IMR-90 (cell line): ENCODE data around the gene GPR176. TPM values are rescaled to one million over a fixed set of nuclear protein-coding genes. Genes with fewer than 3 reads are reported as not detected.

ENCODE experiments used
- ATAC-seq: fragments of 200-7000 bp; cut with Tn5 transposase; 2 replicates; pipeline ENCODE4 v1.9.1; 2020; ENCODE audit warnings: low read depth, mild to moderate bottlenecking, moderate library complexity
- BruUV-seq: library from RNA; stranded (reverse); fragments of 400-500 nt; replicated peaks from 2 replicates; lab custom pipeline; 2021; lab: Mats Ljungman, UMichigan
- CTCF ChIA-PET: fragments of 300-600 bp; formaldehyde crosslinking; extraction: SDS; loops from one replicate; lab custom pipeline; 2021; ENCODE audit warnings: antibody characterized with exemption; lab: Yijun Ruan, JAX
- POLR2A ChIA-PET: fragments of 300-600 bp; sonication (Branson Sonifier 250); formaldehyde crosslinking; loops from one replicate; lab custom pipeline; 2022; ENCODE audit warnings: antibody characterized with exemption; ENCODE audit not compliant: unreplicated experiment; lab: Charles Lee
- DNase-seq: peaks from one replicate; pipeline ENCODE4 v3.0.0; 2013
- H2AFZ ChIP-seq: replicated peaks from 2 replicates; pipeline ENCODE3; 2013; ENCODE audit warnings: low read length, mild to moderate bottlenecking; ENCODE audit not compliant: poor library complexity
- H2AK5ac ChIP-seq: 2 replicates; pipeline ENCODE4 v1.6.1; 2013; ENCODE audit warnings: low read depth, low read length, inconsistent platforms
- H2AK9ac ChIP-seq: replicated peaks from 2 replicates; pipeline ENCODE3; 2013; ENCODE audit warnings: mild to moderate bottlenecking, low read depth, low read length, moderate library complexity; ENCODE audit not compliant: poor library complexity
- H2BK120ac ChIP-seq: 2 replicates; pipeline ENCODE4 v1.6.1; 2013; ENCODE audit warnings: low read depth, low read length, inconsistent platforms
- H2BK15ac ChIP-seq: 3 replicates; pipeline ENCODE4 v1.6.1; 2013; ENCODE audit warnings: low read depth, low read length, inconsistent platforms
- H2BK20ac ChIP-seq: 2 replicates; pipeline ENCODE4 v1.6.1; 2013; ENCODE audit warnings: low read depth, mild to moderate bottlenecking, inconsistent platforms, low read length, moderate library complexity
- H2BK5ac ChIP-seq: 2 replicates; pipeline ENCODE4 v1.6.1; 2013; ENCODE audit warnings: mild to moderate bottlenecking, low read depth, low read length, inconsistent platforms; ENCODE audit not compliant: poor library complexity, severe bottlenecking
- H3K14ac ChIP-seq: replicated peaks from 2 replicates; pipeline ENCODE4 v1.6.1; 2013; ENCODE audit warnings: low read depth, low read length, inconsistent platforms
- H3K18ac ChIP-seq: 2 replicates; pipeline ENCODE4 v1.6.1; 2013; ENCODE audit warnings: low read depth, low read length, control low read depth
- H3K23ac ChIP-seq: 2 replicates; pipeline ENCODE4 v1.6.1; 2013; ENCODE audit warnings: low read depth, low read length, inconsistent platforms
- H3K27ac ChIP-seq: 2 replicates; pipeline ENCODE4 v1.5.1; 2013; ENCODE audit warnings: mild to moderate bottlenecking, control low read depth, low read length; ENCODE audit not compliant: insufficient read depth
- H3K27me3 ChIP-seq: 2 replicates; pipeline ENCODE4 v1.6.1; 2013; ENCODE audit warnings: low read length; ENCODE audit not compliant: control insufficient read depth, insufficient read depth
- H3K36me3 ChIP-seq: 2 replicates; pipeline ENCODE4 v1.6.1; 2013; ENCODE audit warnings: low read length, mixed read lengths; ENCODE audit not compliant: control insufficient read depth, insufficient read depth
- H3K4ac ChIP-seq: 2 replicates; pipeline ENCODE4 v1.6.1; 2013; ENCODE audit warnings: low read depth, low read length, inconsistent platforms
- H3K4me1 ChIP-seq: 2 replicates; pipeline ENCODE4 v1.6.1; 2013; ENCODE audit warnings: low read length, mixed read lengths; ENCODE audit not compliant: control insufficient read depth, insufficient read depth
- H3K4me2 ChIP-seq: 2 replicates; pipeline ENCODE4 v1.6.1; 2013; ENCODE audit warnings: low read depth, mild to moderate bottlenecking, control low read depth, low read length, moderate library complexity
- H3K4me3 ChIP-seq: 2 replicates; pipeline ENCODE4 v1.5.1; 2013; ENCODE audit warnings: low read depth, mild to moderate bottlenecking, control low read depth, low read length, moderate library complexity; ENCODE audit not compliant: insufficient read depth
- H3K56ac ChIP-seq: 2 replicates; pipeline ENCODE4 v1.6.1; 2013; ENCODE audit warnings: low read length, inconsistent platforms; ENCODE audit not compliant: insufficient read depth; ENCODE audit errors: extremely low read depth
- H3K79me1 ChIP-seq, 2 experiments: 2 replicates each; pipeline ENCODE4 v1.6.1; 2013; ENCODE audit warnings: low read length in 2 of 2, inconsistent platforms in 1 of 2, low read depth in 1 of 2
- H3K9ac ChIP-seq: 2 replicates; pipeline ENCODE4 v1.6.1; 2013; ENCODE audit warnings: low read depth, low read length, control low read depth
- H3K9me1 ChIP-seq: 2 replicates; pipeline ENCODE4 v1.6.1; 2013; ENCODE audit warnings: low read length, inconsistent platforms; ENCODE audit not compliant: insufficient read depth
- H3K9me3 ChIP-seq: 2 replicates; pipeline ENCODE4 v1.6.1; 2013; ENCODE audit warnings: low read length; ENCODE audit not compliant: control insufficient read depth, insufficient read depth
- H4K20me1 ChIP-seq: 2 replicates; pipeline ENCODE4 v1.6.1; 2013; ENCODE audit warnings: low read length, inconsistent platforms; ENCODE audit not compliant: insufficient read depth
- H4K5ac ChIP-seq: 2 replicates; pipeline ENCODE4 v1.6.1; 2013; ENCODE audit warnings: mild to moderate bottlenecking, low read depth, low read length, control low read depth
- H4K8ac ChIP-seq, 2 experiments: 2 replicates each; pipeline ENCODE4 v1.6.1; 2013; ENCODE audit warnings: low read depth in 2 of 2, low read length in 2 of 2, control low read depth in 1 of 2, inconsistent platforms in 1 of 2
- H4K91ac ChIP-seq: 2 replicates; pipeline ENCODE4 v1.6.1; 2013; ENCODE audit warnings: low read depth, low read length, inconsistent platforms; ENCODE audit not compliant: insufficient read depth
- BHLHE40 ChIP-seq: fragments of 150-350 bp; IDR thresholded peaks from 2 replicates; pipeline ENCODE4 v1.6.1; 2016; ENCODE audit warnings: mild to moderate bottlenecking, low read depth, low read length
- CEBPB ChIP-seq: IDR thresholded peaks from 2 replicates; pipeline ENCODE4 v1.6.1; 2012; ENCODE audit warnings: low read depth, low read length, improper control_type of control experiment
- CHD1 ChIP-seq: IDR thresholded peaks from 2 replicates; pipeline ENCODE4 v1.6.1; 2012; ENCODE audit warnings: low read depth, low read length, improper control_type of control experiment
- FOS ChIP-seq: fragments of 150-350 bp; IDR thresholded peaks from 2 replicates; pipeline ENCODE4 v1.6.1; 2016; ENCODE audit warnings: low read depth, low read length
- MAFK ChIP-seq: IDR thresholded peaks from 2 replicates; pipeline ENCODE4 v1.6.1; 2012; ENCODE audit warnings: low read depth, low read length, improper control_type of control experiment
- MAZ ChIP-seq: IDR thresholded peaks from 2 replicates; pipeline ENCODE4 v1.6.1; 2012; ENCODE audit warnings: low read depth, mild to moderate bottlenecking, low read length, improper control_type of control experiment, moderate library complexity, borderline replicate concordance
- MXI1 ChIP-seq: IDR thresholded peaks from 2 replicates; pipeline ENCODE4 v1.6.1; 2012; ENCODE audit warnings: low read depth, mild to moderate bottlenecking, low read length, moderate library complexity, borderline replicate concordance
- NFE2L2 ChIP-seq: fragments of 150-350 bp; IDR thresholded peaks from 2 replicates; pipeline ENCODE4 v1.6.1; 2016; ENCODE audit warnings: low read depth, mild to moderate bottlenecking, low read length
- POLR2A ChIP-seq: IDR thresholded peaks from 2 replicates; pipeline ENCODE4 v1.6.1; 2012; ENCODE audit warnings: mild to moderate bottlenecking, low read depth, low read length
- RAD21 ChIP-seq: IDR thresholded peaks from 2 replicates; pipeline ENCODE4 v1.6.1; 2012; ENCODE audit warnings: low read length, improper control_type of control experiment
- RCOR1 ChIP-seq: IDR thresholded peaks from 2 replicates; pipeline ENCODE4 v1.6.1; 2012; ENCODE audit warnings: mild to moderate bottlenecking, low read length, improper control_type of control experiment; ENCODE audit not compliant: insufficient replicate concordance
- RFX5 ChIP-seq: IDR thresholded peaks from 2 replicates; pipeline ENCODE4 v1.8.0; 2012; ENCODE audit warnings: low read depth, mild to moderate bottlenecking, low read length, moderate library complexity
- SMC3 ChIP-seq: fragments of 150-350 bp; IDR thresholded peaks from 2 replicates; pipeline ENCODE4 v1.6.1; 2016; ENCODE audit warnings: low read depth, mild to moderate bottlenecking, antibody characterized with exemption, low read length, moderate library complexity
- USF2 ChIP-seq: fragments of 150-350 bp; IDR thresholded peaks from 2 replicates; pipeline ENCODE4 v1.6.1; 2017; ENCODE audit warnings: mild to moderate bottlenecking, antibody characterized with exemption, low read length, low read depth
- WGBS, 2 experiments: methylation state at CpG; one replicate each; pipeline versions ENCODE4 v1.1.5 to v1.1.7; 2013; ENCODE audit warnings: missing lambda C conversion rate in 2 of 2; ENCODE audit not compliant: insufficient read length in 1 of 2; ENCODE audit errors: extremely low coverage in 2 of 2; 5-methylcytosine and 5-hydroxymethylcytosine counted together
- dilution Hi-C: fragments of 300-500 bp; cut with HindIII; formaldehyde crosslinking; loops from one replicate; pipeline ENCODE4 v1.14.3; 2018; ENCODE audit warnings: low sequenced_read_pairs; ENCODE audit not compliant: unreplicated experiment
- in situ Hi-C: fragments of 300-500 bp; cut with MboI; formaldehyde crosslinking; loops from 3 replicates; pipeline ENCODE4 v1.14.3; 2019; ENCODE audit warnings: low sequenced_read_pairs, inconsistent platforms, mixed read lengths
- intact Hi-C: fragments of 100-400 bp; cut with micrococcal nuclease; formaldehyde crosslinking; loops from 2 replicates; pipeline ENCODE4 v1.10.0; 2022
- polyA plus RNA-seq, 3 experiments: library from polyadenylated mRNA; depleted of rRNA; stranded (reverse); fragments of >200 nt; gene quantifications; 2 replicates each; pipeline ENCODE4 v1.2.3, GENCODE V29; 2012; ENCODE audit warnings: low replicate concordance in 1 of 3
- total RNA-seq: library from RNA; depleted of rRNA; stranded (reverse); fragments of >200 nt; gene quantifications from 2 replicates; pipeline ENCODE4 v1.2.3, GENCODE V29; 2012
- TF ChIP-seq, protein P1 (sequence below): conservative IDR thresholded peaks from 2 replicates; pipeline ENCODE4 v1.5.1; 2012; ENCODE audit warnings: mild to moderate bottlenecking, low read depth, low read length, improper control_type of control experiment
- TF ChIP-seq, protein P2 (sequence below): fragments of 150-350 bp; IDR thresholded peaks from 2 replicates; pipeline ENCODE4 v1.6.1; 2016; ENCODE audit warnings: low read depth, mild to moderate bottlenecking, low read length, moderate library complexity, borderline replicate concordance

Gene GPR176
- total and polyA plus RNA-seq, 2 of the 4 experiments (the other 2 are of a cell fraction), result 114 to 246 TPM

- dilution Hi-C loops (no loop called here), in situ Hi-C loops (no loop called here), intact Hi-C loops (no loop called here)
- TF ChIP-seq, protein P1, sequence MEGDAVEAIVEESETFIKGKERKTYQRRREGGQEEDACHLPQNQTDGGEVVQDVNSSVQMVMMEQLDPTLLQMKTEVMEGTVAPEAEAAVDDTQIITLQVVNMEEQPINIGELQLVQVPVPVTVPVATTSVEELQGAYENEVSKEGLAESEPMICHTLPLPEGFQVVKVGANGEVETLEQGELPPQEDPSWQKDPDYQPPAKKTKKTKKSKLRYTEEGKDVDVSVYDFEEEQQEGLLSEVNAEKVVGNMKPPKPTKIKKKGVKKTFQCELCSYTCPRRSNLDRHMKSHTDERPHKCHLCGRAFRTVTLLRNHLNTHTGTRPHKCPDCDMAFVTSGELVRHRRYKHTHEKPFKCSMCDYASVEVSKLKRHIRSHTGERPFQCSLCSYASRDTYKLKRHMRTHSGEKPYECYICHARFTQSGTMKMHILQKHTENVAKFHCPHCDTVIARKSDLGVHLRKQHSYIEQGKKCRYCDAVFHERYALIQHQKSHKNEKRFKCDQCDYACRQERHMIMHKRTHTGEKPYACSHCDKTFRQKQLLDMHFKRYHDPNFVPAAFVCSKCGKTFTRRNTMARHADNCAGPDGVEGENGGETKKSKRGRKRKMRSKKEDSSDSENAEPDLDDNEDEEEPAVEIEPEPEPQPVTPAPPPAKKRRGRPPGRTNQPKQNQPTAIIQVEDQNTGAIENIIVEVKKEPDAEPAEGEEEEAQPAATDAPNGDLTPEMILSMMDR, result no peak
- TF ChIP-seq MXI1 (no peak), CHD1 (no peak), NFE2L2 (no peak), CEBPB (no peak), USF2 (no peak), RAD21 (no peak), MAZ (no peak), SMC3 (no peak), RCOR1 (no peak), BHLHE40 (no peak), POLR2A (no peak), FOS (no peak), RFX5 (no peak), MAFK (no peak)
- TF ChIP-seq, protein P2, sequence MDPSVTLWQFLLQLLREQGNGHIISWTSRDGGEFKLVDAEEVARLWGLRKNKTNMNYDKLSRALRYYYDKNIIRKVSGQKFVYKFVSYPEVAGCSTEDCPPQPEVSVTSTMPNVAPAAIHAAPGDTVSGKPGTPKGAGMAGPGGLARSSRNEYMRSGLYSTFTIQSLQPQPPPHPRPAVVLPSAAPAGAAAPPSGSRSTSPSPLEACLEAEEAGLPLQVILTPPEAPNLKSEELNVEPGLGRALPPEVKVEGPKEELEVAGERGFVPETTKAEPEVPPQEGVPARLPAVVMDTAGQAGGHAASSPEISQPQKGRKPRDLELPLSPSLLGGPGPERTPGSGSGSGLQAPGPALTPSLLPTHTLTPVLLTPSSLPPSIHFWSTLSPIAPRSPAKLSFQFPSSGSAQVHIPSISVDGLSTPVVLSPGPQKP, result no peak
- peaks cover 19 to 60% of the 10 kb centered on the region in 2 experiments for H3K79me1 ChIP-seq
- H3K18ac ChIP-seq, result no peak overlapping the region
- H2AK9ac ChIP-seq, result no peak overlapping the region
- H3K27ac ChIP-seq, result no peak overlapping the region
- no peaks in the 10 kb centered on the region for H3K27me3 ChIP-seq
- no peak overlapping the region for H4K91ac ChIP-seq
- H2AK5ac ChIP-seq, result no peak overlapping the region
- H3K4ac ChIP-seq, result no peak overlapping the region
- no TSS peak for BruUV-seq
- H3K9me1 ChIP-seq, result peaks cover 3% of the 10 kb centered on the region; the same call in 1 of the 2 replicates
- no peak overlapping the region for H3K9ac ChIP-seq
- WGBS, 2 experiments, result 100% methylated on average over 1 of the region's 1 CpG; no CpG with 5 or more reads in 1 of the 2 experiments
- ChIA-PET CTCF (interaction anchor here (0.6 kb wide), 1 partner anchor 9 kb away, joined by 5 read pairs; no protein-coding TSS in a partner anchor), POLR2A (no interaction called here)
- no peak overlapping the region for H3K56ac ChIP-seq
- 0 out of 2 replicates have a peak, but pooled peaks cover 5% of the 10 kb centered on the region for H4K20me1 ChIP-seq
- peaks cover 2% of the 10 kb centered on the region for H3K4me1 ChIP-seq
- H3K36me3 ChIP-seq, result peaks cover 42% of the 10 kb centered on the region
- H4K5ac ChIP-seq, result no peak overlapping the region
- H2BK15ac ChIP-seq, result no peak overlapping the region
- no peak overlapping the region for H2AFZ ChIP-seq
- 0 out of 2 replicates have a peak overlapping the region, but pooled peaks have one; percentile 37 for H3K14ac ChIP-seq
- no peak overlapping the region for H3K4me2 ChIP-seq
- 0 out of 2 replicates have a peak overlapping the region, but pooled peaks have one; percentile 45 for H3K23ac ChIP-seq
- H2BK20ac ChIP-seq, result no peak overlapping the region
- no peak overlapping the region for H3K4me3 ChIP-seq
- ATAC-seq (no peak), DNase-seq (peak; percentile 7)
- no peak overlapping the region for H2BK120ac ChIP-seq
- H4K8ac ChIP-seq, result no peak overlapping the region
- H3K9me3 ChIP-seq, result no peaks in the 10 kb centered on the region
- no peak overlapping the region for H2BK5ac ChIP-seq
Measured at GRCh38 chr15:39961051-39961450, 41.0 kb upstream of the GPR176 start.
